BE2C (cell line): ENCODE data around the gene SYT7.

Source experiments
- DNase-seq: peaks from one replicate; pipeline ENCODE4 v3.0.0-alpha.2; 2020
- H3K27me3 ChIP-seq: fragments of 250-450 bp; sonication (Bioruptor Pico); 2 replicates; pipeline ENCODE4 v1.5.1; 2020; ENCODE audit warnings: mild to moderate bottlenecking
- H3K36me3 ChIP-seq: fragments of 250-450 bp; sonication (Bioruptor Pico); 2 replicates; pipeline ENCODE4 v1.5.1; 2020; ENCODE audit warnings: mild to moderate bottlenecking
- H3K4me1 ChIP-seq: fragments of 250-450 bp; sonication (Bioruptor Pico); 2 replicates; pipeline ENCODE4 v1.5.1; 2020
- H3K4me3 ChIP-seq: 2 replicates; pipeline ENCODE4 v1.5.1; 2011; ENCODE audit warnings: low read depth, low read length
- H3K9me3 ChIP-seq: fragments of 250-450 bp; sonication (Bioruptor Pico); 2 replicates; pipeline ENCODE4 v1.5.1; 2020
- TF ChIP-seq, protein P1 (sequence below): IDR thresholded peaks from 2 replicates; pipeline ENCODE4 v1.5.1; 2012; ENCODE audit warnings: mild to moderate bottlenecking, low read depth, low read length

The SYT7 gene

DNA sequence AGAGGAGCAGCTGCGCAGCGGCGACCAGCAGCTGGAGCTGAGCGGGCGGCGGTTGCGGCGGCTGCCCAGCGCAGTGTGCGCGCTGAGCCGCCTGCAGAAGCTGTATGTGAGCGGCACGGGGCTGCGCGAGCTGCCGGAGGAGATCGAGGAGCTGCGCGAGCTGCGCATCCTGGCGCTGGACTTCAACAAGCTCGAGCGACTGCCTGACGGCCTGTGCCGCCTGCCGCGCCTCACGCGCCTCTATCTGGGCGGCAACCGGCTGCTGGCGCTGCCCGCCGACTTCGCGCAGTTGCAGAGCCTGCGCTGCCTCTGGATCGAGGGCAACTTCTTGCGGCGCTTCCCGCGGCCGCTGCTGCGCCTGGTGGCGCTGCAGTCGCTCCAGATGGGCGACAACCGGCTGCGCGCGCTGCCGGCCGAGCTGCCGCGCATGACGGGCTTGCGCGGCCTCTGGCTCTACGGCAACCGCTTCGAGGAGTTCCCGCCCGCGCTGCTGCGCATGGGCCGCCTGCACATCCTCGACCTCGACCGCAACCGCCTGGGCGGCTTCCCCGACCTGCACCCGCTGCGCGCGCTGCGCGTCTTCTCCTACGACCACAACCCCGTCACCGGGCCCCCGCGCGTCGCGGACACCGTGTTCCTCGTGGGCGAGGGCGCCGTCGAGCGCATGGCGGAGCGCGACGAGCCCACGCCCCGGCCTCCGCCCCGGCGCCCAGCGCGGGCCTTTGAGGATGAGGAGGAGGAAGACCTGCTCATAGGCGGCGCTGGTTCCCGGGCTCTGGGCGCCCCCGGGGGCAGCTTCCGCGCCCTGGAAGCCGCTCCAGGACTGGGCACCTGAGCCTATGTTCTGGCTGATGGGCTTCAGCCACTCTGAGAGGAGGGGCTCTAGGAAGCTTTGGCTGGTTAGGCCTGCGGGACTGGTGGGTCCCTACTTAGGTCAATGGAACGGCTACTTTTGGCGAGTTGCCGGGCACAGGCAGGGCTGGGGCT, 71.5 kb downstream of the SYT7 start:
- no peaks in the 10 kb centered on the region for H3K9me3 ChIP-seq
- H3K36me3 ChIP-seq: no peaks in the 10 kb centered on the region
- TF ChIP-seq, protein P1, sequence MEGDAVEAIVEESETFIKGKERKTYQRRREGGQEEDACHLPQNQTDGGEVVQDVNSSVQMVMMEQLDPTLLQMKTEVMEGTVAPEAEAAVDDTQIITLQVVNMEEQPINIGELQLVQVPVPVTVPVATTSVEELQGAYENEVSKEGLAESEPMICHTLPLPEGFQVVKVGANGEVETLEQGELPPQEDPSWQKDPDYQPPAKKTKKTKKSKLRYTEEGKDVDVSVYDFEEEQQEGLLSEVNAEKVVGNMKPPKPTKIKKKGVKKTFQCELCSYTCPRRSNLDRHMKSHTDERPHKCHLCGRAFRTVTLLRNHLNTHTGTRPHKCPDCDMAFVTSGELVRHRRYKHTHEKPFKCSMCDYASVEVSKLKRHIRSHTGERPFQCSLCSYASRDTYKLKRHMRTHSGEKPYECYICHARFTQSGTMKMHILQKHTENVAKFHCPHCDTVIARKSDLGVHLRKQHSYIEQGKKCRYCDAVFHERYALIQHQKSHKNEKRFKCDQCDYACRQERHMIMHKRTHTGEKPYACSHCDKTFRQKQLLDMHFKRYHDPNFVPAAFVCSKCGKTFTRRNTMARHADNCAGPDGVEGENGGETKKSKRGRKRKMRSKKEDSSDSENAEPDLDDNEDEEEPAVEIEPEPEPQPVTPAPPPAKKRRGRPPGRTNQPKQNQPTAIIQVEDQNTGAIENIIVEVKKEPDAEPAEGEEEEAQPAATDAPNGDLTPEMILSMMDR: peak; percentile 26
- H3K4me3 ChIP-seq: peak overlapping the region; percentile 31
- no peaks in the 10 kb centered on the region for H3K4me1 ChIP-seq
- peak; percentile 82 for DNase-seq
- peaks cover 8% of the 10 kb centered on the region; the same call in 1 of the 2 replicates for H3K27me3 ChIP-seq

- Histone ChIP-seq H3K27me3 (peaks cover 8% of the 10 kb centered on the region; the same call in 1 of the 2 replicates), H3K4me1 (no peaks in the 10 kb centered on the region), H3K36me3 (no peaks in the 10 kb centered on the region), H3K9me3 (no peaks in the 10 kb centered on the region), H3K4me3 (peak within 1 kb of the TSS; percentile 36)
- TF ChIP-seq, protein P1: no peak
- peak; percentile 68 for DNase-seq
Measured at GRCh38 chr11:61507962-61508861, 72.7 kb downstream of the SYT7 start, which contains the start of gene LRRC10B. LRRC10B (plus strand) TSS chr11:61508749; CDS start chr11:61508999, 250 bp downstream.

GRCh38 chr11:61507012-61507768, 73.7 kb downstream of the SYT7 start:
- TF ChIP-seq, protein P1: no peak
- Histone ChIP-seq H3K27me3 (peaks cover 8% of the 10 kb centered on the region; the same call in 1 of the 2 replicates), H3K9me3 (no peaks in the 10 kb centered on the region), H3K4me3 (no peak overlapping the region), H3K36me3 (no peaks in the 10 kb centered on the region), H3K4me1 (no peaks in the 10 kb centered on the region)
- DNase-seq: no peak

GRCh38 chr11:61505640-61506155, 75.2 kb downstream of the SYT7 start:
- TF ChIP-seq, protein P1: no peak
- Histone ChIP-seq H3K9me3 (no peaks in the 10 kb centered on the region), H3K4me3 (no peak overlapping the region), H3K36me3 (no peaks in the 10 kb centered on the region), H3K4me1 (no peaks in the 10 kb centered on the region), H3K27me3 (peaks cover 8% of the 10 kb centered on the region; the same call in 1 of the 2 replicates)
- no peak for DNase-seq

DNA sequence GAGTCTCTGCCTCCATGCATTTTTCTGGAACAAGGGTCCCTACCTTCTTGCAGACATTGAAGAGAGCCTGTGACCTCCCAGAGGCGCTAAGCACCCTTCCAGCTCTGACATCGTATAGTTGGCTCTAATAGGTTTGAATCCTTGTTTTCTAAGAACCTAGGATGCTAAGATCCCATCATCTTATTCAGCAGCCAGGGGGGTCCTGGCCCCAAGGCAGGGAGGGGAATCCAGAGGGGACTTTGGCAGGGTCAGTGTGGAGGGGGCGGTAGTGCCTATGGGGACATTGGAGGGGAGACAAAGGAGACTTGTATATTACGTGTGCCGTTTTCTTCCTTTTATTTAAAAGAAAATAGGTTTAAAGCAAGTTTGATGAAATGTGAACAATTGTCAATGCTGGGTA, 75.8 kb downstream of the SYT7 start:
- Histone ChIP-seq H3K27me3 (peaks cover 8% of the 10 kb centered on the region; the same call in 1 of the 2 replicates), H3K4me3 (no peak overlapping the region), H3K4me1 (no peaks in the 10 kb centered on the region), H3K36me3 (no peaks in the 10 kb centered on the region), H3K9me3 (no peaks in the 10 kb centered on the region)
- DNase-seq: no peak
- TF ChIP-seq, protein P1: no peak
